BLaER1 treated with 17β-estradiol and CSF1 and Interleukin-3, amounts not matched to agents 10 nM and 100 nM (cell line): ENCODE measurements around the gene IGF2BP2.

Source experiments
- H3K27ac ChIP-seq, 11 experiments: shearing (Covaris generic); formaldehyde crosslinking; 2 replicates each; pipeline ENCODE4 v1.8.1; 2022
- H3K27me3 ChIP-seq, 11 experiments: shearing (Covaris generic); formaldehyde crosslinking; 2 replicates each; pipeline ENCODE4 v1.8.1; 2022
- H3K36me3 ChIP-seq, 11 experiments: shearing (Covaris generic); formaldehyde crosslinking; 2 replicates each; pipeline ENCODE4 v1.8.1; 2022
- H3K4me1 ChIP-seq, 10 experiments: shearing (Covaris generic); formaldehyde crosslinking; 2 replicates each; pipeline ENCODE4 v1.8.1; 2022
- H3K4me2 ChIP-seq, 11 experiments: shearing (Covaris generic); formaldehyde crosslinking; 2 replicates each; pipeline ENCODE4 v1.8.1; 2022
- H3K4me3 ChIP-seq, 10 experiments: shearing (Covaris generic); formaldehyde crosslinking; 2 replicates each; pipeline ENCODE4 v1.8.1; 2022
- H3K9ac ChIP-seq, 11 experiments: shearing (Covaris generic); formaldehyde crosslinking; 2 replicates each; pipeline ENCODE4 v1.8.1; 2022
- H3K9me3 ChIP-seq, 11 experiments: shearing (Covaris generic); formaldehyde crosslinking; replicated peaks in 1 of 11; 2 replicates each; pipeline ENCODE4 v1.8.1; 2022
- H4K20me1 ChIP-seq, 11 experiments: shearing (Covaris generic); formaldehyde crosslinking; 2 replicates each; pipeline ENCODE4 v1.8.1; 2022
- Cebpa-rat ChIP-seq, 11 experiments: shearing (Covaris generic); IDR thresholded peaks; 2 replicates each; pipeline ENCODE4 v1.8.1; 2022

IGF2BP2 gene

DNA sequence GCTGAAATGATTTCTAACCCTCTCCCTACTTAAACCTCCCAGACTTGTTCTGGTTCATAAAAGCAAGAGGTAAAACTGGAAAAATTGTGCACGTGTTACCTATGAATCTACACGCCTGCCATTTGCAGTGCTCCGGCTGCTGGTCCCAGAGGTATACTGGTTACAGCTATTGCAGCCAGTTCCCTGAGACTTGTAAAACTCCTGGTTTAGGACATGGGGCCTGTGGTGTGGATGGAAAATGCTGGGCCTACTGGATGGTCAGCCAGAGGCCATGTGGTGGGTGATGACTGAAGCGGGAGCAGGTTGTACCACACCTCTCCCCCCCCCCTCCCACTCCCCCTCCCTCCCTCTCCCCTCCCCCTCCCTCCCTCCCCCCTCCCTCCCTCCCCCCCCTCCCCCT lies 193.7 kb downstream of the IGF2BP2 start:
- Histone ChIP-seq H3K4me2 (no peak overlapping the region), H3K36me3 (peaks cover 35 to 49% (median 45%) of the 10 kb centered on the region in 11 experiments), H3K9ac (no peak overlapping the region), H3K4me3 (no peak overlapping the region), H3K4me1 (peaks cover 11 to 35% (median 18%) of the 10 kb centered on the region in 10 experiments), H4K20me1 (no peaks in the 10 kb centered on the region), H3K9me3 (no peaks in the 10 kb centered on the region), H3K27me3 (no peaks in the 10 kb centered on the region), H3K27ac (no peak overlapping the region)
- no peak for TF ChIP-seq Cebpa-rat (IDR thresholded peaks at IDR 0.05)

GRCh38 chr3:185630182-185630622 lies 194.6 kb downstream of the IGF2BP2 start:
- Histone ChIP-seq H3K27me3 (no peaks in the 10 kb centered on the region), H3K9me3 (no peaks in the 10 kb centered on the region), H3K4me3 (no peak overlapping the region), H4K20me1 (no peaks in the 10 kb centered on the region), H3K9ac (peak overlapping the region in 1 of 11 experiments; percentile 2; a peak in 1 of 22 replicates), H3K36me3 (peaks cover 44 to 58% (median 54%) of the 10 kb centered on the region in 11 experiments), H3K27ac (no peak overlapping the region; a peak in 1 of 22 replicates), H3K4me2 (peak overlapping the region in 10 of 11 experiments; percentile 2 to 29 (median 16); a peak in 9 of 22 replicates), H3K4me1 (peaks cover 8 to 26% (median 13%) of the 10 kb centered on the region in 10 experiments)
- no peak for TF ChIP-seq Cebpa-rat (IDR thresholded peaks at IDR 0.05)

DNA sequence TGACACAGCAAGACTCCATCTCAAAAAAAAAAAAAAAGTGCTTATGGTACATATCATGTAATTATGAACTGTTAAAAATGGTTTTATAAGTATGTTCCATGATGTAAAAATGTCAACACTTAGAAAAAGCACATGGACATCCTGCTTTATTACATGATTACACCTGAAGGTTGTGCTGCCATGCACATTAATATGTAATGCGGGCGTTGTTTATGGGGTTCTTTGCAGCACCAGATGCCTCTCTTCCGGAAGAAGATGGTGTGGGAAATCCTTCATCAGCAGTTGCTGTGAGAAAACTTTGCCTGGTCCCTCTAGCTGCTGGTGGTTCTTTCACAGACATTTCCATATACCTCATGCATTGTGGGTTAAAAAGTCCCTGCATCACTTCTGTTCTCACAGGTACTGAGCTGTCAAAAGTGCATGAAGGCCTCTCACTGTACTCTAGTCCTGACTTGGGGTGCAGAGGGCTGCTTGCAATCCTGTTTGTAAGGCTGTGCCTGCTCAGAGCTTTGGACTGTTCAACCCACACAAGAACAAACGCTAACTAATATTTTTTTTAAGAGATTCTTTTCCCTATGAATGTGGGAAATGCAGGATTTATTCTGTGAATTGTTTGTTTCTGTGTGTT lies 195.2 kb downstream of the IGF2BP2 start:
- peak overlapping the region in 7 of 11 experiments; percentile 2 to 24 (median 7); a peak in 7 of 22 replicates for H3K4me2 ChIP-seq
- no peak overlapping the region for H3K27ac ChIP-seq

GRCh38 chr3:185625784-185626183 lies 199.1 kb downstream of the IGF2BP2 start:
- peaks cover 83 to 100% (median 92%) of the 10 kb centered on the region in 11 experiments for H3K36me3 ChIP-seq
- no peak overlapping the region for H3K27ac ChIP-seq
- no peak overlapping the region for H3K4me3 ChIP-seq
- H3K27me3 ChIP-seq = no peaks in the 10 kb centered on the region
- H4K20me1 ChIP-seq = no peaks in the 10 kb centered on the region
- peaks cover 0 to 7% (median 0%) of the 10 kb centered on the region in 11 experiments; a peak in 3 of 22 replicates for H3K9me3 ChIP-seq
- no peak overlapping the region for H3K9ac ChIP-seq
- H3K4me2 ChIP-seq = no peak overlapping the region
- no peak for TF ChIP-seq Cebpa-rat (IDR thresholded peaks at IDR 0.05)
- H3K4me1 ChIP-seq = peaks cover 6 to 14% (median 12%) of the 10 kb centered on the region in 10 experiments; a peak in 19 of 20 replicates

More for the DNA sequence above, 195.2 kb downstream of the IGF2BP2 start:
- H3K4me1 ChIP-seq = peaks cover 6 to 21% (median 12%) of the 10 kb centered on the region in 10 experiments; a peak in 19 of 20 replicates
- no peak overlapping the region for H3K9ac ChIP-seq
- H3K9me3 ChIP-seq = no peaks in the 10 kb centered on the region
- H3K36me3 ChIP-seq = peaks cover 48 to 62% (median 58%) of the 10 kb centered on the region in 11 experiments
- H3K27me3 ChIP-seq = no peaks in the 10 kb centered on the region
- no peak overlapping the region for H3K4me3 ChIP-seq
- TF ChIP-seq Cebpa-rat (IDR thresholded peaks at IDR 0.05) = no peak
- no peaks in the 10 kb centered on the region for H4K20me1 ChIP-seq

DNA sequence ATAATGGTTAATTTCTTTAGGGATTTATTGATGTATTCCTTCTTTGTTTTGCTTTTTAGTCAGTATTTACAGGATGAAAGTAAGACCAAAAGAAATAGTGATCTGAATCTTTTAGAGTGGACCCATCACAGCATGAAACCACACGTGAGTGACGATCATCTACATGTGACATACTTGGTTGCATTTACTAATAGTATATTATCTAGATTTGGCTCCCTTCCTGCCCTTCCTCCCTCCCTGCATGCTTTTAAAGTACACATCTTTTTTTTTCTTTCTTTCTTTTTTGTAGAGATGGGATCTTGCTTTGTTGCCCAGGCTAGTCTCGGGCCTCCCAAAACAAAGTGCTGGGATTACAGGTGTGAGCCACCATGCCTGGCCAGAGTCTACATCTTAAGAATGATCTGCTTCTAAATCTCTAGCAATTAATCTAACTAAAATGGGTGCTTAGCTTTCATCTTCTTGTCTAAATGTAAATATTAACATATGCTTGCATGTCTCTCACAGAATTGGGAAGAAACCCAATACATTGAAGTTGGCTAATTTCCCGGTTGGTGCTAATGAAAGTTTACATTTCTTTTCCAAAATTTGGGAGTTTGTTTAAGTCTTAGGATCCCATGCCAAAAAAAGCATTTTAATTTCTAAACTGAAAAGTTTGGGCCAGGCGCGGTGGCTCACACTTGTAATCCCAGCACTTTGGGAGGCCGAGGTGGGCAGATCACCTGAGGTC lies 200.7 kb downstream of the IGF2BP2 start:
- H3K36me3 ChIP-seq = peaks cover 88 to 100% (median 94%) of the 10 kb centered on the region in 11 experiments
- H3K9ac ChIP-seq = no peak overlapping the region
- peaks cover 0 to 7% (median 0%) of the 10 kb centered on the region in 11 experiments; a peak in 3 of 22 replicates for H3K9me3 ChIP-seq
- H3K4me2 ChIP-seq = no peak overlapping the region
- H3K27me3 ChIP-seq = no peaks in the 10 kb centered on the region
- no peaks in the 10 kb centered on the region for H4K20me1 ChIP-seq
- no peak overlapping the region for H3K4me3 ChIP-seq
- no peak overlapping the region for H3K27ac ChIP-seq
- TF ChIP-seq Cebpa-rat (IDR thresholded peaks at IDR 0.05) = no peak
- no peaks in the 10 kb centered on the region for H3K4me1 ChIP-seq

GRCh38 chr3:185613016-185613415 lies 211.8 kb downstream of the IGF2BP2 start:
- Histone ChIP-seq H3K9ac (no peak overlapping the region), H3K27ac (no peak overlapping the region), H3K36me3 (peaks cover 85 to 100% (median 97%) of the 10 kb centered on the region in 11 experiments), H3K4me3 (no peak overlapping the region), H3K4me2 (no peak overlapping the region), H3K9me3 (no peaks in the 10 kb centered on the region), H3K27me3 (no peaks in the 10 kb centered on the region), H4K20me1 (no peaks in the 10 kb centered on the region), H3K4me1 (no peaks in the 10 kb centered on the region)
- no peak for TF ChIP-seq Cebpa-rat (IDR thresholded peaks at IDR 0.05)

DNA sequence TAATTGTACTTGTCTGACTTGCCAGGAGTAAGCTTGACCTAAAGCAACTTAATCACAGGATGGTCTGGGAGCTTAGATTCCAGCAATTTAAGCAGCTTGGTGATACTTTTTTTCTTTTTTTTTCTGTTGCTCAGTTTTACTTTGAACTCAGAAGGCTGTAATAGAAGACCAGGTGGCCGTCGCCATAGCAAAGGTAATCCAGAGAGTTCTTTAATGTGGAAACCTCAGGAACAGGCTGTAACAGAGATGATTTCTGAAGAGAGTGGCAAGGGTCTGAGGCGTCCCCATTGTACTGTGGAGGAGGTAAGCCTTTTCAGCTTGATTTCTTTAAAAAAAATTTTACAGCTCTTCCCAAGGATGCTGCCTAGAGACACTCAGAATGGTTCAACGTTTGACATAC lies 218.6 kb downstream of the IGF2BP2 start:
- peaks cover 0 to 9% (median 0%) of the 10 kb centered on the region in 11 experiments; a peak in 1 of 22 replicates for H4K20me1 ChIP-seq

GRCh38 chr3:185605566-185605965 lies 219.3 kb downstream of the IGF2BP2 start:
- Histone ChIP-seq H3K27ac (no peak overlapping the region), H3K9ac (no peak overlapping the region), H3K4me3 (no peak overlapping the region), H3K27me3 (no peaks in the 10 kb centered on the region), H4K20me1 (peaks cover 0 to 9% (median 0%) of the 10 kb centered on the region in 11 experiments; a peak in 1 of 22 replicates), H3K4me2 (no peak overlapping the region), H3K36me3 (peaks cover 89 to 100% (median 99%) of the 10 kb centered on the region in 11 experiments), H3K9me3 (no peaks in the 10 kb centered on the region), H3K4me1 (no peaks in the 10 kb centered on the region)
- no peak for TF ChIP-seq Cebpa-rat (IDR thresholded peaks at IDR 0.05)

More for the DNA sequence above, 218.6 kb downstream of the IGF2BP2 start:
- no peak overlapping the region for H3K27ac ChIP-seq
- no peak overlapping the region for H3K4me3 ChIP-seq
- peaks cover 89 to 100% (median 99%) of the 10 kb centered on the region in 11 experiments for H3K36me3 ChIP-seq
- TF ChIP-seq Cebpa-rat (IDR thresholded peaks at IDR 0.05) = no peak
- no peaks in the 10 kb centered on the region for H3K9me3 ChIP-seq
- H3K4me2 ChIP-seq = no peak overlapping the region
- no peaks in the 10 kb centered on the region for H3K4me1 ChIP-seq
- no peak overlapping the region for H3K9ac ChIP-seq
- H3K27me3 ChIP-seq = no peaks in the 10 kb centered on the region

DNA sequence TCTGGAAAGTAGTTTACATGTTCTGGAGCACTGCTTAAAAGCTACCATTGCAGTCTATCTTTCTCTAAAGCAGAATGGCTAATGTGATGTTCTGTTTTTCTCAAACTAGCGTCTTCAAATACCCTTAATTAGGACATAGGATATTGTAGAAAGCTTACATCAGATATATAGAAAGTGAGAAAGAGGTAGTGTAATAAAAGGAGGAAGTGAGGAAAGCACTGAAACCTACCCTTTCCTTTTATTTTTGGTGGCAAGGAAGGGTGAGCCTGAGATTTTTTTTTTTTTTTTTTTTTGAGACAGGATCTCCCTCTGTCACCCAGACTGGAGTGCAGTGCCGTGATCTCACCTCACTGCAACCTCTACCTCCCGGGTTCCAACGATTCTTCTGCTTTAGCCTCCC lies 229.3 kb downstream of the IGF2BP2 start:
- Histone ChIP-seq H3K36me3 (peaks cover 50 to 82% (median 73%) of the 10 kb centered on the region in 11 experiments), H3K27ac (peak overlapping the region in 10 of 11 experiments; percentile 16 to 79 (median 58); a peak in 19 of 22 replicates), H3K9me3 (no peaks in the 10 kb centered on the region), H3K27me3 (no peaks in the 10 kb centered on the region), H4K20me1 (no peaks in the 10 kb centered on the region; a peak in 2 of 22 replicates), H3K4me1 (peaks cover 24 to 37% (median 30%) of the 10 kb centered on the region in 10 experiments), H3K9ac (peak overlapping the region in 5 of 11 experiments; percentile 9 to 45 (median 23); a peak in 4 of 22 replicates), H3K4me2 (peak overlapping the region; percentile 17 to 83 (median 63); a peak in 20 of 22 replicates), H3K4me3 (0 out of 20 replicates have a peak overlapping the region, but pooled peaks of 1 of the 10 experiments have one; percentile 9)
- no peak for TF ChIP-seq Cebpa-rat (IDR thresholded peaks at IDR 0.05)
